ELF-1 (cell line): ENCODE measurements around the gene BMP7.
"Not testable (repeated sequence)": the region's sequence is repeated elsewhere in the genome, so short reads cannot be mapped to it uniquely, and the experiment has no call there.

Source experiments
- DNase-seq: peaks from one replicate; pipeline ENCODE4 v3.0.0-alpha.2; 2016; ENCODE audit warnings: low read depth, low spot score

BMP7 gene

DNA sequence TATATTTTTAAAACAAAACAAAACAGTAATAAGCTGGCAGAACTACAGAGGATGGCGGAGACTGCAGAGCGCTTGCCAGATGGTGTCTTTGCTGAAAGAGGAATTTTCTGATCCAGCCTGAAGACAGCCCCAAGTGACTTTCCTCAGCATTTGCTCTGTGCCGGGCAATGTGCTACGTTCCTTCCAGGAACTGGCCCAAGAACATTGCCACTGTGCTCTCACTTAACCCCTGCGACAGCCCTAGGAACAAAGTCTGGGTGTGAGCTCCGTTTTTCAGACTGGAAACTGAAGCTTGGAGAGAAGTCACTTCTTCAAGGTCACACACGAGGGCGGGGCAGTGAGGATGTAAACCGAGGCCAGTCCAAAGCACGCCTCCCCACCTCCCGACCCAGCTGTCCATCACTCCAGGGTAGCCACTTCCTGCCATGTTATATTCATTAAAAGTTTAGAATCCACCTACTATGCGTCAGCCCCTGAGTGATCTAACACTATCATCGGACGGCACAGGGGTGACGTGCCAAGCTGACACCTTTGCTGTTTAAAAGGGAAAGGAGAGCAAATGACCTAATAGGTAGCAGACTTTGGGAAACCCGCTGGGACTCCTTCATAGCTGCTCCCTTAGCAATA is 22.3 kb upstream of the BMP7 start:
- no peak for DNase-seq

DNA sequence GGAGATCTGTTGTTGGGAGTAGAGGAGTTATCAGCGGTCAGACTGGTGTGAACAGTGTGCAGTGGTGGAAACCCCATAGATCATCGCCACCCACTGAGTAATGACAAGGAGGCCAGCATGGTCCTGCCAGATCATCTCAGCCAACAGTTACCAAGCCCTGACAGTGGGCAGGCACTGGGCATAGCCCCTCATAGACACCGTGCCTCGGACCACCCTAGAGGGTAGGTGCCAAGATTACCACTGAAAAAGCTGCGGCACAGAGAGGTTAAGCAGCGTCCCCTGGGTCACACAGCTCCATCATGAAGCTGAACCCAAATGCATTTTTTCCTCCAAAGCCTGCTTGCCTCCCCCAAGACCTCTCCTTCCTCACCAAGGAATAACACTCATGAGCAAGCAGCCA is 21.5 kb upstream of the BMP7 start:
- no peak for DNase-seq

DNA sequence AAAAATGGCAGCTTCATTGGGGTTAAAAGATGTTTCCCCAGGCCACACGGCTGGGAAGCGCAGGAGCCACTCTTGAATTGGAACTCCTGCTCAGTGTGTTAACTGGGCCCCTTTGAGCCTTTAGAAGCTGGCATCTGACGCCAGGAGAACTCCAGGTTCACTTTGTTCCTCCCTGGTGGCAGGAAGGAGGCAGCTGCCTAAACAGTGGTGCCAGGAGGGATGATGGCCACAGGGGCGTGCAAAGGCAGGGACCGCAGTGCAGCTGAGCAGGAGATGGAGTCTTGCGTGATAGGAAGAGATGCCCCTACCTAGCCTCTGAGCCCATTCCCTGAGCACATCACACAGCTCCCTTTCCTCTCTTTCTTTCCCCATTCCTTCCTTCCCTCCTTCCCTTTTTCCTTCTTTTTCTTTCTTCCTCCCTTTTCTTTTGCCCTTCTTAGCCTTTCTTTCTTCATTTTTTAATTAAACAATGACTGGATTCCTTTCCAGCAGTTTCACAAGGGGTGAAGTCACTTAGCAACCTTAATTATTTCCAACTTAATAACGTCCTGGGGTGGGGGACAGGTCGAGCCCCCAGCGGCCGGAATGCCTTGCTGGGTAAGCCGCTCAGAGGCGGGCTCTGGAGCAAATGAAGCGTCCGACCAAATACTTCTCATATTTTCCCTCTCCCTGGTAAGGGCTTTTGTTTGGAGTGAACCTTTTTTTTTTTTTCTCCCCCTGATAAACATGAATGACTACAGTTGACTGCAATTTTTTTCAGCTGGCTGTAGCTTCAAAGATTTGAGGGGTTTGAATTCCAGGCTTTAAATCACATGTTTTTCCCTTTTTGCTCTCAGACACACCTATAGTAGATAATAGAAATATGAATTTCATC is 20.8 kb upstream of the BMP7 start:
- no peak for DNase-seq

DNA sequence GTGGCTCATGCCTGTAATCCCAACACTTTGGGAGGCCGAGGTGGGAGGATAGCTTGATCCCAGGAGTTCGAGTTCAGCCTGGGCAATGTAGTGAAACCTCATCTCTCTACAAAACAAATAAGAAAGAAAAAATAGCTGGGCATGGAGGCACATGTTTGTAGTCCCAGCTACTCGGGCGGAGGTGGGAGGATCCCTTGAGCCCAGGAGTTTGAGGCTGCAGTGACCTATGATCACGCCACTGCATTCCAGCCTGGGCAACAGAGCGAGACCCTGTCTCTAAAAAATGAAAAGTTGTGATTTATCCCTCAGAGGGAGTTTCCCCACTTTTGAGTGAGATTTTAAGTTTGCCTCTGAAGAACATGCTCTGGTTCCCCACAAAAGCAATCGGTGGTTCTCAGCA is 17.4 kb upstream of the BMP7 start:
- no peak for DNase-seq

DNA sequence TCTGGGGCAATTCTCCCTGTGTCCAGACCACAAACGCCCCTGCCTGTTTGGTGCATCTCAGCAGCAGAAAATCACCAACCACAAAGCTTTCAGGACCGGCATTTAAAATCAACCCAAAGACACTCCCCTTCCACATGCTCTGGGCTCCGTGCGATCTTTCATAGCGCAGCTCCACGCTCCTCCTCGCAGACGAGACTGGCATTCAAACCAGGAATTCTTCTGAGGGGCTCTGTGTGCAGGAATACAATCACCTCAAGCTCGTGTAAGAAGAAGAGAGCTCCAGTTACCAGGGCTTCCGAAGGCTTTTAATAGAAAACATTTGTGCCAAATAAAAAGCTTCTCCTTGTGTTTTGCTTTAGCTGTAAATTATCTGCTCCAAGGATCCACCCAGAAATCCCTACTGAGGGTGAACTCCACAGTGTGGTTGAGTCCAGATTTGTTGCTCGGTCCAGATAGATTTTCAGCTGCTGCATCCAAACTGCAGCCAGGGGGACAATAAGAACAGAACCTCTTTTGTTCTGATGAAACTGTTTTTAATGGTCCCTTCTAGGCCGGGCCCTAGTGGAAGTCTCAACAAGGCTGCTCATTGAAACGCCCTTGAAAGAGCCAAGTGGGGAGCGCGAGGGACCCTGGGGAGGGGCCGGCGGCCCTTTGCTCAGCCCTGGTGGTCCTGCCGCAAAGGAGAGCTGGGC is 16.4 kb upstream of the BMP7 start:
- DNase-seq: no peak

DNA sequence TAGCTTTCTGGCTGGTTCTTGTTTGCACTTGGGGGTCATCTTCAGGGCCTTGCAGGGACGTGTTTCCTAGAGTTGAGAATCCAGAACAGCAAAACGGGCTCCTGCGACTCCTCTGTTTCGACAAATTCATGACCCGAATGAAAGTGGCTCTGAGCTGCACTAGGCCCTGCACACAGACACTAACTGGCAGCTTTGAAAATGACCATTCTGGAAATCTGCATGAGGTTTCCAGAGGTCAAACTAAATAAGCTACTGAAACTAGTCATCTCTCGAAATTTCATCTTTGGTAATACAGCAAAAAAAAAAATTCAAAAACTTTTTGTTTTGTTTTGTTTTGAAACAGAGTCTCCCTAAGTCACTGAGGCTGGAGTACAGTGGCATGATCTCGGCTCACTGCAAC is 15.5 kb upstream of the BMP7 start:
- no peak for DNase-seq

DNA sequence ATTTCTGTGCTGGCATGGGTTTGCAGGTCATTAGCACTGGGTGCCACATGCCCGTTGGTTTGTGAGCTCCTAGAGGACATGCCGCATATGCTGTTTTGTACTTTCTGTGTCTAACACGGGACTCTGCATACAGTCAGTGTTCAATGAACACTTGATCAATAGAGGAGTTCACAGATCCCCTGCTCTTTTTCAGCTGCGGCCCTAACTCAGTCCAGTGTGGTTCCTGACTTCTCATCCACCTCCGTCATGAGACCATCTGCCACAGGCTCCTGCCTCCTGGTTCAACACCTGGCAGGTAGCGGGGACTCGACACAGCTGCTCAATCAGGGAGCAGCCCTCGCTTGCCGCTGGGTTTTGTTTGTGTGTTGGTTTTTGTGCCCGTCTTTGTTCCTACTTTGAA is 13.8 kb upstream of the BMP7 start:
- no peak for DNase-seq

DNA sequence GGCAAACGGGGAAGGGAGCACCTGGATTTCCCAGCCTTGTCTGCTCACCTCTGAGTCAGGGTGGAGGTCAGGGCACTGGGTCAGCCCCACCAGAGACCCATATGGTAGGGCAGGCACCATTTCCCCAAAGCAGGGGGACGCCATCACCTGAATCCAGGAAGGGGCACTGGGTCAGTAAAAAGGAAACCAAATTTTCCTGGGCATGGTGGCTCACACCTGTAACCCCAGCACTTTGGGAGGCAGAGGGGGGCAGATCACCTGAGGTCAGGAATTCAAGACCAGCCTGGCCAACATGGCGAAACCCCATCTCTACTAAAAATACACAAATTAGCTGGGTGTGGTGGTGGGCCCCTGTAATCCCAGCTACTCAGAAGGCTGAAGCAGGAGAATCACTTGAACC is 13.1 kb upstream of the BMP7 start:
- DNase-seq: not testable (repeated sequence)

DNA sequence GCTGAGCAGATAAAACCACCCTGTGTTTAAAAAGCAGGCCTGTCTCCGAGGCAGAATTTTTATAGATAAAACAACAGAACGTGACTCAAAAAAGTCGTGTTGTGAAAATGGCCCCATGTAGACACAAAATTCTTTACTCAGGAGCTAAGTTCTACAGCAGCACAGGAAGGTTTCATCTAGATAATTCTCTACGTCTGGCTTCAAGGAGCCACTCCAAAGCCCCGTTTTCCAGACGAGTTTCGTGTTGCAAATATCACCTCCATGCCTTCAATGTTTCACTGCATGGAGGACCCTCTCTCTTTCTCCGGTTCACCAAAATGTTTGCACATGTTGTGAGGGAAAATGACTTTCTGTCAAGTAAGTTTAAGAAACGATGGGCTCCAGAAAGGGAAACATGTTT is 12.0 kb upstream of the BMP7 start:
- no peak for DNase-seq

DNA sequence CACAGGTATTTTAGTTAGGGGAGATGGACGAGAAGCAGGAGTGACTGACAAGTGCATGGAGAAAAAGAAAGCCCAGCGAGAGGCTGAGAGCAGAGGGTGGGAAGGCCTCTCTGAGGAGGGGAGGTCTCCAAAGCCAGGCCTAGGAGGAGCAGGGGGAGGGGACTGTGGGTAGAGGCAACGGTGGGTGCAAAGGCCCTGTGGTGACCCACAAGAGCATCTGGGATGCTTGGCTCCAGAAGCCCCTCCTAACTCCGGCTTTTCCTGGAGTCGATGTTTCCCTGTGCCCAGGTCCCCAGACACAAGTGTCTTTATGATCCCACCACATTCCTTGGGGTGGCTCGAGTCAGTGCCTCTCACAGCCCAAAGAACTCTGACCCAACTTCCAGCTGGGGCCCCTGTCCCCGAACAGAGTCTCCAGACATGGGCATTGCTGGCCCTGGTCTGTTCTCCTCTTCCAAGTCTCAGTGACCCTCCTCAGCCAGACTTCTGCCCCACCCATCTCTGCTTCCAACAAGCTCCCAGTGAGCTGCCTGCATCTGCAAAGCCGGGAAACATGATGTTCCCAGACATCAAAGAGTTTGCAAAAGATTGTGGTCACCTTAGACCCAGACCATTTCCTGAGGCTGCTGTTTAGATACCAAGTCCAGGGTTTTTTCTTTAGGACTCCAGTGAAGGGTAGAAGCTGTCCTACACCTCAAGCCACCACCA is 11.1 kb upstream of the BMP7 start:
- peak; percentile 58 for DNase-seq

DNA sequence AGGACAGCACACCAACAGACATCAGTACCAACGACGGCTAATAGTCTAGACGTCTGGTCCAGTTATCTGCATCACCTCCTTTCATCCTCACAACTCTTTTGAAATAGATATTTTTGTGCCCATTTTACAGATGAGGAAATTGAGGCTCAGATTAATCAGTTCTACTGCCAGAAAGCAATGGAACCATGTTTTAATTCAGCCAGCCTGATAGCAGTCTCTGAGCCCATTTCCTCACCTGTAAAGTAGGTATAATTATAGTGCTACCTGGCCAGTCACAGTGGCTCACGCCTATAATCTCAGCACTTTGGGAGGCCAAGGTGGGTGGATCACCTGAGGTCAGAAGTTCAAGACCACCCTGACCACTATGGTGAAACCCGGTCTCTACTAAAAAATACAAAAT is 9.8 kb upstream of the BMP7 start:
- no peak for DNase-seq

DNA sequence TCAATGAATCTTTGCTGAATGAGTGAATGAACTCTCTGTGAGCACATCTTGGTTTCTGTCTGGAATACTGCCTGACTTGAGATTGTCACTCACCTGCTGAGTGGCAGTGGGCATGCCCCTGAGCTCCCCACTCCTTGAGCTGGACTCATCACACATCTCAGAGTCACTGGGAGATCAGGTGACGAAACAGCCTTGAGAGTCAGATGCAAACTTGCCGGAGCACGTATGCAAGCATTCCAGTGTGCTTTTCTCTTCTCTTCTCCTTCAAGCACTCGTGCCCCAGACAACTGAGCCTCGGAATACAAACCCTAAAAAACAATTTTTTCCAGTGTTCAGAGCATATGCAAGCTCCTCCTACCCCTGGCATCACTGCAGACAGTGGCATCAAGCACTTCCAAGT is 9.4 kb upstream of the BMP7 start:
- DNase-seq: no peak

DNA sequence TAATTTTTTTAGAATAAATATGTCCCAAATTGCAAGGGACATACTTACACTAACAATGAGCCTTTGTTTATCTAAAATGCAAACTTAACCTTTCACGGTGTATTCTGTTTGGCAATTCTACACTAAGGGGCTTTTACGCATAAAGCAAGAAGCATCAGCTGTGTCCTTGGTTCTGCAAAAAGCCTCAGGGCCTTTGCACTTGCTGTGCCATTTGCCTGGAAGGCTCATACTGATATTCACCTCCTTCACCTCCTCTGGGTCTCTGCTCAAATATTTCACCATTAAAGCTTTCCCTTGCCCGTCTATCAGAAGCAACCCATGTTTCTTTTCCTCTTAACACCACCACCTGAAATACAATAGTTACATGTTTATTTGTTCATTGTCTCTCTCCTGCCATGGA is 8.9 kb upstream of the BMP7 start:
- no peak for DNase-seq

DNA sequence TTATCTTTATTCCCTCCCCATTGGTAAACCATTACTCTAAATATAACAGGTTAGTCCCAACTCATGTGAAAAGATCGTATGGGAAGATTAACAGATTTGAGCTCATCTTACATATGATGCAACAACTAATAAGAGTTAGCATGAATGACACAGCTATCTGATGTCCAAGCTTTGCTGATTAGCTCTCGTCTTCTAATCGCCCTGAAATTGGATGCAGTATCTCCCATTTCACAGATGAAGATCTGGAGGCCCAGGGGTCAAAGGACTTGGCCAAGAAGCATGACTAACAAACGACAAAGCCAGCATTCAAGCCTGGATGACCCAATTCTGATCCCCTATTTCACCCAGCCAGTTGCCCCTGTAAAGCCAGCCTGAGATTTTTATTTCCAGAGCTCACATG is 8.4 kb upstream of the BMP7 start:
- no peak for DNase-seq

DNA sequence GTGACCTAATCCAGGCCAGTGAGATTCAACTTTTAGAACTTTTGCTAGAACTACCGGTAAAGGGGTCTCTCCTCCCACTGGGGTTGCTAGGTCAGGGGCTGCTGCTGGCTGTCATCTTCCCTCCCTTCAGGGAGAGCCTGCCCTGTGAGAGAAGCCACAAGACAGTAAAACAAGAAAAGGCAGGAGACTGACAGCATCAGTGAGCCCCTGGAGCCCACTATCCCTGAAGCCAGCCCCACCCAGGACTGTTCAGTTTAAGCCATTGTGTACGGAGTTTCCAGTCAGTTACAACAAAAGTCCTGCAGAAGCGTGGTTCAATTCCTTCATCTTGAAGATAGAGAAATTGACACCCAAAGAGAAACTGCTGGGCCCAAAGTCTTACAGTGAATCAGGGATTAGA is 7.9 kb upstream of the BMP7 start:
- DNase-seq: no peak

DNA sequence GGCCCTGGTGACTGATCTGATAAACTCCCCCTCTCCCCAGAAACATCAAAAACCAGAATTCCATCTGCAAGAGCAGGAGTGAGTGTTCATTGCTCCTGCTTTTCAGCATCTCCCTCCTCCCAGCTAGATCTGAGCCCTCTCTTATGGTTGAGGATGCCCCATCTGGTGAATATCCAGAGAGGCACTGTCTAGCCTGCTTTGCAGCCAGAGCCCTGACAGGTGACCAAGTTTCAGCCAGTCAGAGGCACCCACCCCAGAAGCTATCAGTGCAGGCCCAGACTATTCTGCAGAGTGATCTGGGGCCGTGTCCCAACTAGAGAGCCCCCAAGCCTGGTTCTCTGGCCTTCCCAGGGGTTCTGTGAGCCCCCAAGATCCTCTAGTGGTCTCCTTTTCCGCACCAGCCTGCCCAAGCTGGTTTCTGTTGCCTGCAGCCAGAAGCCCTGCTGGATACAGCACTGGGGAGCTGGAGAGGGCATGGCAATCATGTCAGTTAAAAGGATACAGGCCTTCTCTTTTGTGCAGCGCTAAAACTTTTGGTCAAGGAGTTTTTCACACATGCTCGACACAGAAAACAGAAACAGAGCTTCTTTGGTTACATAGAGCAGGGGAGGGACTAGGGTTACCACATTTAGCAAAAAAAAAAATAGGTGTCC is 6.6 kb upstream of the BMP7 start:
- DNase-seq: no peak

DNA sequence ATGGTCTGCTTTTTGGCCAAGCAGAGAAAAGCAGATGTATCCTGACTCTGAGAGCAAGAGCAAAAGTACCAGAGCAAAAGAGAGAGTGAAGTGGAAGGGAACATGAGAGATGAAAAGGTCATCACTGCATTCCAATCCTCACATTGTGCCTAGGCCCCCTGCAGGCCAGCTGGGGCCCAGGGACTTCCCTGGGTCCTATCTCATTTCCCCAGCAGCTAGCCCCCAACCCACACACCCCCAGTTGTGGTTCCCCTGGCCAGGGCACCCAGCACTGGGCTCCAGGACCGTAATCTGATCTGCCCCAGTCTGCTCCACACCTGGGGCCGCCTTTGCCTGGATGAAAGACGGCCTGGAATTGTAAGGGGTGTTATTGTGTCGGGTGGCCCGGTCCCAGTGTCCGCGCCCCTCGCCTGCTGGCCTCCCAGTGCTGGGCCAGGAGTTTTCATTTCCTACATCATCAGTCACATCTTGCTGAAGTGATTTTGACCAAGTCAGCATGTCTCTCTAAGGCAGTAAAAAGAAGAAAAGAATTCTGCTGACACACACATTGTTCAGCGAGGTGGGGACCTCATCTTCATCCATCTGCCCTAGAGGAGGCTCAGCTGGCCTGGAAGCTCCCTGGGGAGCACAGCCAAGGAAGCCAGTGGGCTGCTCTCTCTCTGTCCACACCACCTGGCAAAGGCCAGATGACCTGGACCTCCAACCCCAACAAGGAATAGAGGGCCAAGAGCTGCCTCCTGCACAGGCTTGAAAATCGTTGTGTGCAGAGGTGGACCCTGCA is 4.0 kb upstream of the BMP7 start:
- DNase-seq: no peak

DNA sequence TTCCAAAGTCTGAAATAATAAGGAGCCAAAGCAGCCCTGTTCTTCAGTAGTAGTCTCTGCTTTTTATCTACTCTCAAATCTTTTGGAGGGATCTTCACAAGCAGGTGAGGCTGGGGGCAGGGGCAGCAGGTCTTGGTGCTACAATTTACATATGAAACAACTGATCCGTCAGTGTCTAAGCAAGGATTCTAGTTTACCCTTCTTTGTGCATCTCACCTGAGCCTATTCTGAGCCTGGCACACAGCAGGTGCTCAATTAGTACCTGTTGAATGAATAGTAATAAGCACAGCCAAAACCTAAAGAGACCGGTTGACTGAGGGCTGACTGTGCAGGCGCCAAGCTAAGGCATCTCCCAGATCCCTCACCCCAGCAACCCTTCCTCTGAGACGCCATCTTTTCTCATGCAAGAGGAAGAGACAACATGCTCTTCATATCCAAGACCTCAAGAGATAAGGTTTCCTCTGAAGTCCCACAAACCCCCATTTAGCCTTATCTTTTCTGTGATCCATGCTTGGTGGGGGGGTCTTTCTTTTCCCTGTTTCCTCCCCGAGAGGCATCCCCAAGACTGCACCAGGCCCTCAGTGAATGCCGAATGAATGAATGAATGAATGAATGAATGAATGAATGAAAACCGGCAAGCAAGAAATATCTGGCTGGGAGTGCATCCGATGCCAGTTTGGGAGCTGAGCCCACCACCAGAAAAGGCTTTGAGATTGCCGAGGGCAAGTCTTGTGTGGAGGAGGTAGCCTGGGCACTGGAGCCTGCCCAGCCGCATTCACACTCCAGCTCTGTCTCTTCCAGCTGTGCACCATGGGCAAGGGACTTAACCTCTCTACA is 2.9 kb upstream of the BMP7 start:
- DNase-seq: peak; percentile 52

DNA sequence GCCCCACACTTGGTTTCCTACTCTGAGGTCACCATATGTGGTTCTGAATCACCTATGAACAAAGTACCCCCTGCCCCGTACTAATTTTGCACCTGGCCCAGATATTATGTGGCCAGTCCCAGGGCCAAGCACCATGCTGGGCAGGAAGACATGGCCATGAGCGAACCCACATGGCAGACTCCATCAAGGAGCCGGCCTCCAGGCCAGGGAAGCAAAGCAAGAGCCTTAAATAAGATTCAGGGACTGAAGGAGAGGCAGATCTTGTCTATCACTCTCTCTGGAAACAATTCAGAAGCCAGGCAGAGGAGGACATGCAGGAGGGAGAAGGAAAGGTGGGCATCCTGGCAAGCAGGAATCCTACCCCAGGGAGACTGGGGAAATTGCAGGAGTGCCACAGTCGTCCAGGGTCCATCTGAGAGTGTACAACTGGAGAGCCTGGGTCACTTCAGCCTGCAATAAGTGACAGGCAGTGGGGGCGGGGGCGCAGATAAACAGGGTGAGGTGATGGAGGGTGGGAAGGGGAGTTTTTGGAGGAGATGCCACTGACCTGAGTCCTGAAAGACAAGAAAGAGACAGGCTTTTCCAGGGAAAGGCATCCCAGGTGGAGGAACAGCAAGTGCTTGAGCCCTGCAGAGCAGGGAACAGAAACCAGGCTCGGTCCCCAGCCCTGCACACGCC is 2.1 kb upstream of the BMP7 start:
- DNase-seq: no peak
